ENCODE data around the gene SPOUT1. TPM values are rescaled to one million over a fixed set of nuclear protein-coding genes. Genes with fewer than 3 reads are reported as not detected.

Gene SPOUT1
- total and polyA plus RNA-seq, 2 donors (not counting 1 experiment from before 2014, with no cell fraction given): 7.4 to 9.0 TPM

DNA sequence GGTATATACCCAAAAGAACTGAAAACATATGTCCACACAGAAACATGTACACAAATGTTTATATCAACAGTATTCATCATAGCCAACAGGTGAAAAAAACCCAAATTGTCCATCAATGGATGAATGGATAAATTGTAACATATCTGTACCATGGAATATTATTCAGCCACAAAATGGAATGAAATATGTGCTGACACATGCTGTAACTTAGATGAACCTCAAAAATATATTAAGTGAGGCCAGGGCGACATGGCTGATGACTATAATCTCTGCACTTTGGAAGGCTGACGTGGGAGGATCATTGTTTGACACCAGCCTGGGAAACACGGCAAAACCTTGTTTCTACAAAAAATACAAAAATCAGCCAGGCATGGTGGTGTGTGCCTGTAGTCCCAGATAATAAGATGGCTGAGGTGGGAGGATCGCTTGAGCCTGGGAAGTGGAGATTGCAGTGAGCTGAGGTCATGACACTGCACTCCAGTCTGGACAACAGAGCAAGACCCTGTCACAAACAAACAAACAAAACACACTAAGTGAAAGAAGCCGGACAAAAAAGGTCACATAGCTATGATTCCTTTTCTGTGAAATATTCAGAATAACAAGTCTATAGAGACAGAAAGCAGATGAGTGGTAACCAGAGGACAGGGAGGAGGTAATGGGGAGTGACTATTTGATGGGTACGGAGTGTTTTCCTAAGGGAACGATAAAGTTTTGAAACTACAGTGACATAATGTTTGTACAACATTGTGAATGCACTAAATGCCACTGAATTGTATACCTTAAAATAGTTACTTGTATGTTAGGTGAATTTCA is 40.7 kb upstream of the SPOUT1 start:
- Histone ChIP-seq H3K27me3 (ENCODE audit: control insufficient read depth, insufficient read depth, low read length) (no peaks in the 10 kb centered on the region), H3K4me2 (ENCODE audit: extremely low read depth, insufficient read depth, low read length) (no peak overlapping the region), H2AFZ (ENCODE audit: low read length) (no peak overlapping the region), H3K4me3 (replicated peaks in 1 of 4; ENCODE audit: control extremely low read depth in 1 of 4, insufficient read depth in 1 of 4, low read depth in 3 of 4, low read length in 4 of 4) (no peak overlapping the region), H3K27ac (ENCODE audit: insufficient read depth, low read length) (no peak overlapping the region), H3K79me2 (ENCODE audit: control insufficient read depth, insufficient read depth, low read length) (no peaks in the 10 kb centered on the region), H3K9ac (ENCODE audit: insufficient read depth, low read length) (no peak overlapping the region), H3K9me3 (ENCODE audit: control insufficient read depth, insufficient read depth, low read depth, low read length) (no peaks in the 10 kb centered on the region), H3K36me3 (ENCODE audit: control insufficient read depth, insufficient read depth, low read length) (no peaks in the 10 kb centered on the region), H4K20me1 (ENCODE audit: control insufficient read depth, extremely low read depth, insufficient read depth, low read length) (no peaks in the 10 kb centered on the region), H3K4me1 (ENCODE audit: control insufficient read depth, extremely low read depth, insufficient read depth, low read length) (no peaks in the 10 kb centered on the region)
- DNase-seq (ENCODE audit: low read depth in 2 of 2): no peak
- no peak for TF ChIP-seq EZH2 (IDR thresholded peaks at IDR 0.05; ENCODE audit: low read length, missing control alignments)
- TF ChIP-seq, protein P1, sequence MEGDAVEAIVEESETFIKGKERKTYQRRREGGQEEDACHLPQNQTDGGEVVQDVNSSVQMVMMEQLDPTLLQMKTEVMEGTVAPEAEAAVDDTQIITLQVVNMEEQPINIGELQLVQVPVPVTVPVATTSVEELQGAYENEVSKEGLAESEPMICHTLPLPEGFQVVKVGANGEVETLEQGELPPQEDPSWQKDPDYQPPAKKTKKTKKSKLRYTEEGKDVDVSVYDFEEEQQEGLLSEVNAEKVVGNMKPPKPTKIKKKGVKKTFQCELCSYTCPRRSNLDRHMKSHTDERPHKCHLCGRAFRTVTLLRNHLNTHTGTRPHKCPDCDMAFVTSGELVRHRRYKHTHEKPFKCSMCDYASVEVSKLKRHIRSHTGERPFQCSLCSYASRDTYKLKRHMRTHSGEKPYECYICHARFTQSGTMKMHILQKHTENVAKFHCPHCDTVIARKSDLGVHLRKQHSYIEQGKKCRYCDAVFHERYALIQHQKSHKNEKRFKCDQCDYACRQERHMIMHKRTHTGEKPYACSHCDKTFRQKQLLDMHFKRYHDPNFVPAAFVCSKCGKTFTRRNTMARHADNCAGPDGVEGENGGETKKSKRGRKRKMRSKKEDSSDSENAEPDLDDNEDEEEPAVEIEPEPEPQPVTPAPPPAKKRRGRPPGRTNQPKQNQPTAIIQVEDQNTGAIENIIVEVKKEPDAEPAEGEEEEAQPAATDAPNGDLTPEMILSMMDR (conservative IDR thresholded peaks at IDR 0.05 in 1 of 2, IDR thresholded peaks at IDR 0.05 in 1 of 2; ENCODE audit: low read depth in 1 of 2, low read length in 2 of 2): no peak

GRCh38 chr9:128863647-128864046 is 34.1 kb upstream of the SPOUT1 start:
- Histone ChIP-seq H3K36me3 (ENCODE audit: control insufficient read depth, insufficient read depth, low read length) (no peaks in the 10 kb centered on the region), H3K9ac (ENCODE audit: insufficient read depth, low read length) (no peak overlapping the region), H4K20me1 (ENCODE audit: control insufficient read depth, extremely low read depth, insufficient read depth, low read length) (no peaks in the 10 kb centered on the region), H3K4me1 (ENCODE audit: control insufficient read depth, extremely low read depth, insufficient read depth, low read length) (no peaks in the 10 kb centered on the region), H2AFZ (ENCODE audit: low read length) (no peak overlapping the region), H3K4me2 (ENCODE audit: extremely low read depth, insufficient read depth, low read length) (no peak overlapping the region), H3K9me3 (ENCODE audit: control insufficient read depth, insufficient read depth, low read depth, low read length) (no peaks in the 10 kb centered on the region), H3K27me3 (ENCODE audit: control insufficient read depth, insufficient read depth, low read length) (no peaks in the 10 kb centered on the region), H3K79me2 (ENCODE audit: control insufficient read depth, insufficient read depth, low read length) (no peaks in the 10 kb centered on the region), H3K27ac (ENCODE audit: insufficient read depth, low read length) (no peak overlapping the region), H3K4me3 (replicated peaks in 1 of 4; ENCODE audit: control extremely low read depth in 1 of 4, insufficient read depth in 1 of 4, low read depth in 3 of 4, low read length in 4 of 4) (no peak overlapping the region)
- no peak for TF ChIP-seq EZH2 (IDR thresholded peaks at IDR 0.05; ENCODE audit: low read length, missing control alignments)
- TF ChIP-seq, protein P1 (conservative IDR thresholded peaks at IDR 0.05 in 1 of 2, IDR thresholded peaks at IDR 0.05 in 1 of 2; ENCODE audit: low read depth in 1 of 2, low read length in 2 of 2): peak; percentile 76 to 89
- DNase-seq (ENCODE audit: low read depth in 2 of 2): peak; percentile 18 to 51

DNA sequence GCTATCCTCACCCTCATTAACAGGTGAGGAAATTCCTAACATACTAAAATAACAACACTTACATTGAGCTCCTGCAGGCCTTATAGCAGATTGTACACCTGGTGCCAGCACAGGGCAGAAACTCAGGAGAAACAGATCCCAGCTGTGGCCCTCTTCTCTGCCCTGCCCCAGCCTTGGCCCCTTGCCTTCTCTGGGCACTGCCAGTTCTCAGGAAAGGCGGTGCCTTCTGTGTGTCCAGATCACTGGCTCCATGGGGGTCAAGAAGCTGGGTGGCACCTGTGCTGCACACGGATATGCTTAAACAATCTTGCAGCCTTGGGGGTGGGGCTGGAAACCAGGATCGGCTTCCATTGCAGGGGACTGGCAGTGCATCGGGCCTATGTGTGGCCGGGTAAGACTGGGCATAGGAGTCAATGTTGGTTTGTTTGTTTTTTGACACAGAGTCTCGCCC is 32.8 kb upstream of the SPOUT1 start:
- Histone ChIP-seq H3K27me3 (ENCODE audit: control insufficient read depth, insufficient read depth, low read length) (no peaks in the 10 kb centered on the region), H3K9ac (ENCODE audit: insufficient read depth, low read length) (no peak overlapping the region), H3K4me1 (ENCODE audit: control insufficient read depth, extremely low read depth, insufficient read depth, low read length) (no peaks in the 10 kb centered on the region), H3K27ac (ENCODE audit: insufficient read depth, low read length) (no peak overlapping the region), H2AFZ (ENCODE audit: low read length) (no peak overlapping the region), H3K9me3 (ENCODE audit: control insufficient read depth, insufficient read depth, low read depth, low read length) (no peaks in the 10 kb centered on the region), H3K4me2 (ENCODE audit: extremely low read depth, insufficient read depth, low read length) (no peak overlapping the region), H3K4me3 (replicated peaks in 1 of 4; ENCODE audit: control extremely low read depth in 1 of 4, insufficient read depth in 1 of 4, low read depth in 3 of 4, low read length in 4 of 4) (no peak overlapping the region), H4K20me1 (ENCODE audit: control insufficient read depth, extremely low read depth, insufficient read depth, low read length) (no peaks in the 10 kb centered on the region), H3K79me2 (ENCODE audit: control insufficient read depth, insufficient read depth, low read length) (no peaks in the 10 kb centered on the region), H3K36me3 (ENCODE audit: control insufficient read depth, insufficient read depth, low read length) (no peaks in the 10 kb centered on the region)
- no peak for DNase-seq (ENCODE audit: low read depth in 2 of 2)
- no peak for TF ChIP-seq EZH2 (IDR thresholded peaks at IDR 0.05; ENCODE audit: low read length, missing control alignments)

All from fibroblast of lung (primary cell).